Retinal pigment epithelial cell (primary cell): Measurements from ENCODE around the gene FLYWCH1.
"Not testable (repeated sequence)": the region's sequence is repeated elsewhere in the genome, so short reads cannot be mapped to it uniquely, and the experiment has no call there.

ENCODE experiments used
- DNase-seq: peaks from one replicate; pipeline ENCODE4 v3.0.0-alpha.2; 2010; ENCODE audit warnings: low read depth
- H3K4me3 ChIP-seq: 2 replicates; pipeline ENCODE4 v1.5.1; 2011; ENCODE audit warnings: mild to moderate bottlenecking, low read length, control low read depth, moderate library complexity
- CTCF ChIP-seq: conservative IDR thresholded peaks from 2 replicates; pipeline ENCODE4 v1.5.1; 2011; ENCODE audit warnings: low read depth, low read length, control low read depth, inconsistent platforms

FLYWCH1 gene

GRCh38 chr16:2919511-2920255 lies 8.0 kb downstream of the FLYWCH1 start:
- peak; percentile 90 for TF ChIP-seq CTCF
- no peak overlapping the region for H3K4me3 ChIP-seq
- no peak for DNase-seq

GRCh38 chr16:2923481-2923880 lies 11.8 kb downstream of the FLYWCH1 start:
- TF ChIP-seq CTCF = no peak
- DNase-seq = no peak

GRCh38 chr16:2924901-2925755 lies 13.4 kb downstream of the FLYWCH1 start:
- H3K4me3 ChIP-seq = peak overlapping the region; percentile 14
- no peak for DNase-seq
- no peak for TF ChIP-seq CTCF

More at GRCh38 chr16:2923481-2923880, 11.8 kb downstream of the FLYWCH1 start:
- no peak overlapping the region for H3K4me3 ChIP-seq

- no peak for TF ChIP-seq CTCF
- peak overlapping the region; percentile 14 for H3K4me3 ChIP-seq
- DNase-seq = no peak
These were observed 14.4 kb downstream of the FLYWCH1 start for GRCh38 chr16:2925951-2926649.

GRCh38 chr16:2926650-2926999 lies 14.9 kb downstream of the FLYWCH1 start:
- H3K4me3 ChIP-seq = no peak overlapping the region
- DNase-seq = no peak
- TF ChIP-seq CTCF = no peak

GRCh38 chr16:2927010-2927646 lies 15.4 kb downstream of the FLYWCH1 start:
- peak; percentile 48 for DNase-seq
- TF ChIP-seq CTCF = peak; percentile 91
- no peak overlapping the region for H3K4me3 ChIP-seq

- not testable (repeated sequence) for DNase-seq, H3K4me3 ChIP-seq
These were observed 16.4 kb downstream of the FLYWCH1 start for GRCh38 chr16:2928151-2928550.
